Progenitor cell of endocrine pancreas (in vitro differentiated cells): Measurements from ENCODE around the gene GPSM3. TPM values are rescaled to one million over a fixed set of nuclear protein-coding genes. Genes with fewer than 3 reads are reported as not detected.

Source experiments
- DNase-seq: peaks from one replicate; pipeline ENCODE4 v3.0.0; 2021; ENCODE audit warnings: low spot score; ENCODE audit not compliant: unreplicated experiment
- H3K27ac Mint-ChIP-seq: 2 replicates; pipeline ENCODE4 v1.8.0; 2021; ENCODE audit warnings: mild to moderate bottlenecking, moderate library complexity, mixed read lengths
- H3K27me3 Mint-ChIP-seq: 2 replicates; pipeline ENCODE4 v1.8.0; 2021; ENCODE audit warnings: mixed read lengths
- H3K36me3 Mint-ChIP-seq: 2 replicates; pipeline ENCODE4 v1.8.0; 2022; ENCODE audit warnings: mixed read lengths; ENCODE audit not compliant: insufficient read depth
- H3K4me1 Mint-ChIP-seq: 2 replicates; pipeline ENCODE4 v1.8.0; 2021; ENCODE audit warnings: low read depth, mixed read lengths
- H3K4me3 Mint-ChIP-seq: 2 replicates; pipeline ENCODE4 v1.8.0; 2021; ENCODE audit warnings: low read depth, mild to moderate bottlenecking, moderate library complexity, mixed read lengths
- H3K9me3 Mint-ChIP-seq: 2 replicates; pipeline ENCODE4 v1.8.0; 2021; ENCODE audit warnings: low read depth, mixed read lengths
- CTCF ChIP-seq: fragments of 200-600 bp; sonication (generic); IDR thresholded peaks from one replicate; pipeline ENCODE4 v1.5.0; 2021; ENCODE audit warnings: antibody characterized with exemption, mild to moderate bottlenecking; ENCODE audit not compliant: unreplicated experiment
- total RNA-seq: library from RNA; stranded (reverse); gene quantifications from 2 replicates; pipeline ENCODE4 v1.2.1, GENCODE V29; 2021

The GPSM3 gene
- total RNA-seq, 1 donor from 2014 or later, result 6.5 TPM

DNA sequence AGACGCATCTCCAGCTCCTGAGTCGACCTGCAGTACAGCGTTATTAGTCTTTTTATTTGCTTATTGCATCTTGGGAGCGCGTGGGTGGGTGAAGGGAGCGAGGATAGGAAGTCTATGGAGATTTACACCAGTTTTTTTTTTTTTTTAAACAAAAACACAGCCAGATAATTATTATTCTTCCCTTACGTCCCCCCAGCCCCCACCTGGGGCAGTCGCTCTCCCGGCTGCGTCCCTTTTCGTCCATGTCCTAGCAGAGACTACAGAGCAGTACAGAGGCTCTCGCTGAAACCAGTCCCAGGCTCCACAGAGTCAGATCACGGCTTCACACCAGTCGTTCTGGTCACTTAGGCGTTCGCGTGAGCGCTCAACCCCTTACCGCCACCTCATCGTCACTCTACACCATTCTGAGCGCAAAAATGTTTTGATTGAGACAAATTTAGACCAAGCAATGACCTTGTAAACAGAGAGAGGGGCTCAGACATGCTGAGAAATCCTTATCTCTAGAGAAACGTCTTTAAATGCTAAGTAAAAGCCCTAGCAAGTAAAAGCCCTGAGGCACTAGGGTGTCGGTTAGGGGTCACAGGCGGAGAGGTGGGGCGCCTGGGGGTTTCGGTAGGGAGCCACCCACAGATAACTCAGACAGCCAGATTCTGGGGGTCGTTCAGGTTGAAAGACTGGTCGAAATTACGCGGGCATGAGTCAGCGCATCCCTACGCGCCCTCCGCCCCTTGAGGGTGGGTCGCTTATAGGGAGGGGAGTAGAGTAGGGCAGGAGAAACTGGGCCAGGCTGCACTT, 39.5 kb downstream of the GPSM3 start:
- Mint-ChIP-seq H3K27me3 (peaks cover 13% of the 10 kb centered on the region), H3K9me3 (no peaks in the 10 kb centered on the region), H3K36me3 (peaks cover 12% of the 10 kb centered on the region), H3K4me1 (peaks cover 26% of the 10 kb centered on the region), H3K27ac (peak overlapping the region; percentile 98), H3K4me3 (peak overlapping the region; percentile 99)
- TF ChIP-seq CTCF, result no peak
- peak; percentile 21 for DNase-seq

GRCh38 chr6:32151863-32152768, 40.3 kb downstream of the GPSM3 start, which contains the start of gene PRRT1:
Gene PRRT1 (minus strand): TSS chr6:32151939. CDS start chr6:32151827, 112 bp downstream.
- no peak for TF ChIP-seq CTCF
- DNase-seq, result no peak
- H3K27ac Mint-ChIP-seq, result peak within 1 kb of the TSS; percentile 98
- peak within 1 kb of the TSS; percentile 99 for H3K4me3 Mint-ChIP-seq
- no peaks in the 10 kb centered on the region for H3K9me3 Mint-ChIP-seq
- H3K4me1 Mint-ChIP-seq, result peaks cover 26% of the 10 kb centered on the region
- peaks cover 6% of the 10 kb centered on the region for H3K36me3 Mint-ChIP-seq
- H3K27me3 Mint-ChIP-seq, result peaks cover 13% of the 10 kb centered on the region

DNA sequence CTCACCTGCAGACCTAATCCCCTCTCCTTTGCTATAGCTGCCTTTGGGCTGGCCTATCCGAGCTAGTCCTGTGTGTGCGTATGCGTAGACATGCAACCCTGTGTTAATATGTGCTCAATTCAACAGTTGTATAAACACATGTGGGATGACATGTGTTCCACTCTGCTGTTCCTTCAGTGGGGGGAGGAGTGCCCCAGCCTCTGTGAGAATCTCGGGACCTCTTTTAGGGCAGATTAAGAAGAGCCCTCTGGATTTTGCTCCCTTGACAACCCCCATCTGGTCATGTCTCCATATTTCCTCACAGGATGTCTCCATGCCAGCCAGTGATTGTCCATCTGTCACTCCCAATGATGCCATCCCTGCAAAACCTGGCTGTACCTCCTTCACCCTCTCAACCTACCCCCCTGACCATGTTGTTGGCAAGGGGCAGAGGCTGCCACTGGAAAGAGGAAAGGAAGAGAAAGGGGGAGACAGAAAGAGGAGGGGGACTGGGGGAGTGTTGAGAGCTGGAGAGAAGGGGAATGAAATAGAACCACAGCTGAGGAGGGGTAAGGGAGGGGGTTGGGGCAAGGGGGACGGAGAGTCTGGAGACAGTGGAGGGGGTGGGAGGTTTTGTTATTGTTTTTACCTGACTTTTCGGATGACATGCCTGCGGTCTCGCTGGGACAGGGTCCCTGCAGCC, 41.1 kb downstream of the GPSM3 start:
- TF ChIP-seq CTCF, result no peak
- no peaks in the 10 kb centered on the region for H3K9me3 Mint-ChIP-seq
- H3K4me1 Mint-ChIP-seq, result peaks cover 32% of the 10 kb centered on the region
- peaks cover 6% of the 10 kb centered on the region for H3K36me3 Mint-ChIP-seq
- peaks cover 13% of the 10 kb centered on the region for H3K27me3 Mint-ChIP-seq
- DNase-seq, result no peak
- peak overlapping the region; percentile 33 for H3K4me3 Mint-ChIP-seq
- H3K27ac Mint-ChIP-seq, result peak overlapping the region; percentile 73

DNA sequence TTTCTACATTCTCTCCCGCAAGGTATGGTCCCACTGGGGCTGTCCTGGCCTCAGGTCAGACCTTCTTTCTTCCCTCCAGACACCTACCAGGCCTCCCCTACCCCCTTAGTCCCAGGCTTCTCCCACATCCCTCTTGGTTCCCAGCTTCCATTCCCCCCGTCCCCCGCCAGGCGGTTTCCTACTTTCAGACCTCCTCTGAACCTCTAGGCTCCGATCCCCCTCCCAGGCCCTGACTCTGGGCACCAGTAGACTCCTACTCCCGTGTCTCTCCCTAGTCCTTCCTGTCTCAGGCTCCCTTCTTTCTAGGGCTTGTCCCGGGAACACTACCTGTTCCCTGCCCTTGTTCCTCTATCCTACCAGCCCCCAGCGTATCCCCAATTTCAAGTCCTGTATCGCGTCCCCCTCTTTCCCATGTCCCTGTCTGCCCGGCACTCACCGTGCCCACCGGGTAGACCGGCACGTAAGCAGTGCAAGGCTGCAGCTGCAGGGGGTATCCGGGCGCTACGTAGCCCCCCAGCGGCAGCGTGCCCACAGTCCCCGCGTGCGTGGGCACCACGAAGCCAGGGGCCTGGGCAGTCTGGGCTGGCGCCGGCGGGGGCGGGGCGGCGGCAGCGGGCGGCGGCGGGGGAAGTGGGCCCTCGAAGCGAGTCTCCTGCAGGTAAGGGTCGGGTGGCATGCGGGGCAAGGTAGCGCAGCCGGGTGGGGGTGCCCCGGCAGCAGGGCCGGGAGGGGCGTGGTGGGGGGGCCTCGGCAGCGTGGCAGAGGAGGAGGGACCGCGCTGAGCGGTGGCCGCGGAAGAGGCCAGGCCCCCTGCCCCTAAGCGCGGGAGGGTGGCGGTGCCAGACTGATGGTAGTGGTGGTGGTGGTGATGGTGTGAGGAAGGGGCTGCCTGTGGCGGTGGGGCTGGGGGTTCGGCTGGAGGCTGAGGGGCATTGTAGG, 42.2 kb downstream of the GPSM3 start:
- peaks cover 4% of the 10 kb centered on the region for H3K36me3 Mint-ChIP-seq
- peaks cover 30% of the 10 kb centered on the region for H3K4me1 Mint-ChIP-seq
- DNase-seq, result no peak
- H3K9me3 Mint-ChIP-seq, result no peaks in the 10 kb centered on the region
- H3K27ac Mint-ChIP-seq, result no peak overlapping the region
- TF ChIP-seq CTCF, result no peak
- no peak overlapping the region for H3K4me3 Mint-ChIP-seq
- H3K27me3 Mint-ChIP-seq, result peaks cover 13% of the 10 kb centered on the region
